HS-5 (cell line): ENCODE data around the gene WWOX.

Source experiments
- DNase-seq: peaks from one replicate; pipeline ENCODE4 v3.0.0-alpha.2; 2012; ENCODE audit warnings: low read depth

WWOX gene

DNA sequence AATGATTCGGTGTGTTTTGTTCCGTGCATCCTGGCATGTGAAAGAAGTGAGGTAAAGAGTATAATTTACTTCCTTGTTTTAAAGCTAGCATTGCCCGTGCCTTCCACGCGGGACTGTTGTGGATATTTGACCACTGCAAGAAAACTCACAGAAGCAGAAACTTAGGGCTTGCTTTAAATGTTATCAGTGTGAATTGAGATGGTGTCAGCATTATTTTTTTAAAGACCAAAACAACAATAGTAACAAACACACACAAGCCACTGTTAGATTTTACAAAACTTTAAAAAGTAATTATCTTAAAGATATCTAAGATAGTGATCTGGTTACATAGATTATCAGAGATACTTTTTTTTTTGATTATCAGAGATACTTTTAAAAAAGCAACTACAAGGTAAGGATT lies 47.4 kb downstream of the WWOX start:
- DNase-seq, result no peak

DNA sequence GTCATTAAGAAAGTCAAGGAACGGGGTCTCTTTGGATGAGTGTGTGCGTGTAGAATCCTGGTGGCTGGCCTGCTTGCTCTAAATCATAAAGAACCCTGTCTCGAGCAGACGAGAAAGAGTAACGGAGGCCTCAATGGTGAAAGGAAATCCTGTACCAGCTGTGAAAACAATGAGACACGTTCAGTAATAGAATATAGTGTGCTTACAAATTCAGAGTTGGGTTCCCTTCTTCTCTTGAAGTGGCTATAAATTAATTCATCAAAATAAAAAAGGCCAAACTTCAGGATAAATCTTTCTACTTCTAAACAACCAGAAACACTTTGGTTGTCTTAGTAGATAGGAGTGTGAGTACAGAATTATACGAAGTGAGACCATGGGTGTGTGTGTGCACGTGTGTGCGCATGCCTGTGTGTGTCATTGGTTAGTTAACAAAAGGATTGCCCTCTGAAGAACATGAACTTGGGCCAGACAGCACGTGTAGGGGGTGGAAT lies 48.5 kb downstream of the WWOX start:
- no peak for DNase-seq

DNA sequence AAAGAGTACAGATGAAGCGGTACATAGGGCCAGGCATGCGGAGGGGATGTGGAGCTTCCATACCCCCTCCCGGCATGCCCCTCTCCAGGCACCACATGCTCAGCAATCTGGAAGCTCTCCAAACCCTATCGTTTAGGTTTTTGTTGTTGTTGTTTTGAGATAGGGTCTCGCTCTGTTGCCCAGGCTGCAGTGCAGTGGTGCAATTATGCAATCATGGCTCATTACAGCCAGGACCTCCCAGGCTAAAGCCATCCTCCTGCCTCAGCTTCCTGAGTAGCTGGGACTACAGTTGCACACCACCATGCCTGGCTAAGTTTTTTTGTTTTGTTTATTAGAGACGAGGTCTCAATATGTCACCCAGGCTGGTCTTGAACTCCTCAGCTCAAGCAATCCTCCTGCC lies 50.8 kb downstream of the WWOX start:
- DNase-seq, result no peak

DNA sequence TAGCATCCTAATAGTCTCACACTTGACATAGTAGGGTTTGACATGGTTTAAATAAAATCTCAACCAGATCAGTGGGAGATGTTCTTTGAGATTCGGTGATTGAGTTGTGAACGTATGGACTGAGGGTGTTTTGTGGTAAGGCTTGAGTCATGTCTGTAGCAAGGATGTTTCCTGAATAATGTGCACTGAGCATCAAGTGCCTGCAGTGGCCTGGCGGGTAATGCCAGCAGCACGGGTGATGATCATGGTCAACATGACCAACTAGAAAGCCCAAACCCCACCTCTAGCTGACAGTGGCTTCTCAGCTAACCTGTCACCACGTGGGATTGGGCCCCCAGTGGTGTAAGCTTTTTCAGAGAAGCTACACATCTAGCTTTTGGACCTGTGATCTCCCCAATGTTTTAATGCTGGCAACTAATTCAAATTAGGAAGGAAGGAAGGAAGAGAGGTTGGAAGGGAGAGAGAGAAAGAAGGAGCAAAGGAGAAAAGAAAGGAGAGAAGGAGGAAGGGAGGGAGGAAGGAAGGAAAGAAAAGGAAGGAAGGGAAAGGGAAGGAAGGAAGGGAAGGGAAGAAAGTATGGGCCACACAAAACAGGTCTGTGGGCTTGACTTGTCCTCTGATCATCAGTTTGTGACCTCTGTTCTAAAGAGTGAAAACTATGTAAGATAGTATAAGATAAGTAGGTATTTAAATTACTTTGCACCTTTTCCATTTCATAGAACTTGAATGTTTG lies 55.4 kb downstream of the WWOX start:
- DNase-seq, result no peak

DNA sequence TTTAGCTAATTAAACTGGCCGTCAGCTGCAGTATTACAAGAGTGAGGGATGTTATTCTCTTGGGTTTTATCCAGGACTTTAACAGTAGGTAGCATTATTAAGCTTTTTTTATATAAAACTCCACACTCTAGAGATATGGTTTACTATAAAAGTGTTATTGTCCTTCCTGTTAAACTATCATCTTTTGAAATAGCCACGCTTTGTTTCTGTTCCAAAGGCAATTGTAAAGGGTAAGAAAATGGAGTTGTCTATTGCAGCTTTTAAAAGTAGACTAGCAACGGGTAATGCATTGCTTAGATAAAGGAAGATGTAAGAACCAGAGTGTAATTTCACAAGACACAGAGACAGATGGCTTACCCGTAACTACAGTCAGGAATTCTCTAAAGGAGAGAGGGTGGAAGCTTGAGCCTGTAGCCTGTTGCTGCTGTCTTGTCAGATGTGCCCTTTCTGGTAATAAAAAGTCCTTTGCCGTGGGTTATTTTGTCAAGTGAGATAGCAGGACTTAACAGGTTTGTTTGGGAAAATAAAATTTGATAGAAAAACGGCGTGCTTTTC lies 56.4 kb downstream of the WWOX start:
- no peak for DNase-seq

DNA sequence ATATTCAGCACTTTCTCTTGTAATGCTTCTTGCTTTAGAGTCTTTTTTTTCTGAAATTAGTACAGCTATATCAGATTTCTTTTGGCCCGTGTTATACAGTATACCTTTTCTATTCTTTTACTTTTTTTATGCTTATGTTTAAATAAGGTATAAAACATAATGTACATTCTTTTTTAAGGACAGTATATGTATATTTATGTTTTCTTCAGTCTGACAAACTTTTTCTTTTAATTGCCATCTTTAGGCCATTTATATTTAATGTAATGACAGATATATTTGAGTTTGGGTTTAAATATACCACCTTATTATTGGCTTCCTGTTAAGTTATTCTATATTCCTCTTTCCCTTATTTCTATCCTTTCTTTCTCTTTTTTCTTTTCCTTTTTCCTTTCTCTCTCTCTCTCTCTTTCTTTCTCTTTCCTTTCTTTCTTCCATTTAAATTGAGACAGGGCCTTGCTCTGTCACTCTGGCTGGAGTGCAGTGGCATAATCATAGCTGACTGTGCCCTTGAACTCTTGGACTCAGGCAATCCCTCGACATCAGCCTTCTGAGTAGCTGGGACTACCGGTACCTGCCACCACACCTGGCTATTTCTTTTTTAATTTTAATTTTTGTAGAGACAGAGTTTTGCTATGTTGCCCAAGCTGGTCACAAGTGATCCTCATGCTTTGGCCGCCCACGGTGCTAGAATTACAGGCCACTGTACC lies 61.7 kb downstream of the WWOX start:
- DNase-seq, result no peak

DNA sequence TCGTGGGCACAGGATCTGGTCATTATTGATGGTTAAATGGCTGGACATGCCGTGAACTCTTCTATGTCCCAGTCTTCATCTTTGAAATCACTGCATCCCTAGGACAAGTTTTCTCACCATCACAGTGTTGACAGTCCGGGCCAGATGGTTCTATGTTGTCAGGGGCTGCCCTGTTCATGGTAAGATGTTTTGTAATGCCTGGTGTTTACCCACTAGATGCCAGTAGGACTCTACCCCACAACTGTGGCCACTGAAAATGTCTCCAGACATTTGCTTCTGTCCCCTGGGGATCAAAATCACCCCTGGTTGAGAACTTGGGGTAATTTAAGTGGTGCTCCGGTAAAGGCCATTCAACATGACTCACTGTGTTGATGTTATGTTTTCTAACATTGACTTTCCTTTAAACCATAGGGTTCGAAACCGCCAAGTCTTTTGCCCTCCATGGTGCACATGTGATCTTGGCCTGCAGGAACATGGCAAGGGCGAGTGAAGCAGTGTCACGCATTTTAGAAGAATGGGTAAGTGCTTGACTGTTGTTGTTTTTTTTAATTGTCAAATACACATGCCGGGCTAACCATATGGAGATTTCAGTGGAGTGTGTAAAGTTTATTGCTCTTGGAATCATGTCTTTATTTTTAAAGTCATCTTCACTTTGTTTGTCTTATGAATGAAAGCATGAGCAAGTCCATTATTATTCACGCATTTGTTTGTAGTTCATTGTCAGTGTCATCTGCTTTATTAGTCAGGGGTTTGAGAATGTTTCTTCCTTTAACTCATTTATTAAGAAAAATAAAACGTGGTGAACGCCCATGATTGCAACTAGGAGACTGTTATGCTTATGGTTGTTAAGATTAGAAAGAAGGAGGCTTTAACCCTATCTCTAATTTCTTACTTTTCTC lies 64.6 kb downstream of the WWOX start:
- no peak for DNase-seq

DNA sequence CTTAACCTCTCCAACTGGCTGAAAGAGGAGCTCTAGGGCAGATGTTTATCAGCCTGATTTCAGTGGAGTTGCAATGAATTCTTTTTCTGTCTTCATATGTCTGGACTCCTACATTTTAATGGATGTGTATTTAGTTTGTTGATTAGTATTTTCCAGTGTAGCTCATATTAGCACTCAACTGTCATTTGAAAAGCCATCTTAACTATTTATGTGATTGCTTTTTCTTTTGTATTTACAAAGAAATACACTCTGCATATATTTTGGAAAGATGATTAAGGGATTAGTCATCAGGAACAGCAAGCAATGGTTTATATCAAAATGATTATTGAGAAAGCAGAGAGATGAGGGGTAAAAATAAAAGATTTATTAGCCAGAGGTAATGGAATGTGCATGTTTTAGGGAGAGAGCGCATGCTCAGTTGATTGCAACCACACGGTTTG lies 71.1 kb downstream of the WWOX start:
- no peak for DNase-seq

DNA sequence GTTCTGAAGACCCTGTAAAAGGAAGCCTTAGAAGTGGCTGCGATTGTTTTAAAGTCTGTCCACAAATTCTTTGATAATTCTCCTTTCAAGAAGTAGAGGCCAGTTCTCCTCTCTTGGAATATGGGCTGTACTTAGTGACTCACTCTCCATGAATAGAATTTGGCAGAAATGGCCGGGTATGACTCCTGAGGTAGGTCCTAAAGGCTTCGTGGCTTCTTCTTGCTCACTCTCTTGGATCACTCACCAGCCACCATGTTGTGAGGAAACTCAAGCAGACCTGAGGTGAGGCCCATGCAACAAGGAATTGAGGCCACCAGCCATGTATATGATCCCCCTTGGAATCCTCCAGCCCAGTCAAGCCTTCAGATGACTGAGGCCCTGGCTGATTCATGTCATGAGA lies 75.8 kb downstream of the WWOX start:
- DNase-seq, result no peak

DNA sequence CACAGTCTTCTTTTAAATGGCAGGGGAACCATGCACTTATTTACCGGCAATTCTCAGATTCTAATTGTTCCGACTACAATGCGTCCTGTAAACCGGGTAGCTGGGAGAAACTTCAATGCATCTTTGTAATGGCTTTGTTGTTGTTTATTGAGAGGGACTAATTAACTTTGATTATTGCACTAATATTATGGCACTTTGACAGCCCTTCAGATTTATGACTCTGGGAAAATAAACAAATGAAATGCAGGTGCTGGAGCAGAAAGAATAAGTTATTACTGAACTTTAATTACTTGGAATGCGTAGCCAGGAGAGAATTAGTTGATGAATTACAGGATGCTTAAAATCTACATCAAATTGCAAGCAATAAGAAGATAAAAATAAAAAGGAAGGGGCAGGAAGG lies 77.0 kb downstream of the WWOX start:
- DNase-seq, result no peak

DNA sequence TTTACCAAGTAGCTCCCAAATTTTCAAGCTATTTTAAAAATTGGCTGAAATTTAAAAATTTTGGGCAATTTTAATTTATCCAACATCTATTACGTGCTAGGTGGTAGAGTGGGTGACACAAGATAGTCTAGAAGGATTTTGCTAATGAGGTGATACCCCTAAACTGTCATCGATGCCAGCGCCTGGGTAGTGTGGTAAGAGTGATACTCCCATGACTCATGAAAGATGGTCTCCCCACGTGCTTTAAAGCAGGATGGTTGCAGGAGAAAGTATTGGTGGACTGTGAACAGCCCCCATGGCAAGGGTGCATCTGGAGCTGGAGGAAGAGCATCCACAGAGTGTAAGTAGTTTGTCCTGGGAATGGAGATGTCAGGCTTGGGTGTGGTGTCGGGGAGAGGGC lies 77.8 kb downstream of the WWOX start:
- no peak for DNase-seq

DNA sequence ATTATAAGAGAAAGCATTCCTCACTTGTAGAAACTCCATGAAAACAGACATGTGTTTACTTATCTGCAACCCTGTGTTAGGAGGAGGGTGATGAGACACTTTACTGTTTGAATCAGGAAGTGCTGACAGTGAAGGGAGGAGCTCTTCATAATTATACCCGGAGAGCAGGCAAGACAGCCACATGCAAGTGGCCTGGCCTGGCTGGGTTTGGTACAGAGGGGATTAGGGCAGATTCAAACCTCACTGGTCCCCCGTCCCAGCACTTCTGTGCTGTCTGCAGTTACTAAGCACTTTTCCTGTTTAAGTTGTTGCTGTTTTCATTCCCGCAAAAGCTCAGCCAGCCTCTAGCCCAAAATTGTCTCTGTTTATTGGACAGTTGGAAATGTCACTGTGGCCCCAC lies 78.5 kb downstream of the WWOX start:
- no peak for DNase-seq

DNA sequence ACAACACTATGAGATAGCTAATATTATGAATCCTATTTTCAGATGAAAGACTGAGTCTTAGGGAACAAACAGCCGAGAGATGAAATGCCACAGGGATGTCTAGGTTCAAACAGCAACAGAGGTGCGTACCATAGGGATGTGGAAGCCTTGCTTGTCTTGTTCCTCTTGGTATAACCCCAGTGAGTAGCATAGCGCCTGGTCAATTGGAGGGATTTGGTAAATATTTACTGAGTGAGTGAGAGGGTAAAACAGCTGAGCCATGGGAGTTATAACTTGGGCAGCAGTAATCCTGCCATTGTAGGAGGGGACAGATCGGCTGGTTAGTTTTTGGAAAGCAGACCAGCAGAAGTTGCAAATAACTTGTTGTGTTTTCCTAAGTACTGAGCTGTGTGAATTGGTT lies 80.2 kb downstream of the WWOX start:
- DNase-seq, result no peak

DNA sequence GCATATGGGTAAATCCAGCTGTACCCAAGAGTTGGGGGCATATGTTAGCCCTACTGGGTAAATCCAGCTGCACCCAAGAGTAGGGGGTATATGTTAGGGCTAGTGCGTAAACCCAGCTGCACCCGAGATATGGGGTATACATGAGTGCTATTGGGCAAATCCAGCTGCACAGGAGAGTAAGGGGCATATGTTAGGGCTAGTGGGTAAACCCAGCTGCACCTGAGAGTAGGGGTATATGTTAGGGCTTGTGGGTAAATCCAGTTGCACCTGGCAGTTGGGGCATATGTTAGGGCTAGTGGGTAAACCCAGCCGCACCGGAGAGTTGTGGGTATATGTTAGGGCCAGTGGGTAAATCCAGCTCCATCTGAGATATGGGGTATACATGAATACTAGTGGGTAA lies 80.9 kb downstream of the WWOX start:
- DNase-seq, result no peak

DNA sequence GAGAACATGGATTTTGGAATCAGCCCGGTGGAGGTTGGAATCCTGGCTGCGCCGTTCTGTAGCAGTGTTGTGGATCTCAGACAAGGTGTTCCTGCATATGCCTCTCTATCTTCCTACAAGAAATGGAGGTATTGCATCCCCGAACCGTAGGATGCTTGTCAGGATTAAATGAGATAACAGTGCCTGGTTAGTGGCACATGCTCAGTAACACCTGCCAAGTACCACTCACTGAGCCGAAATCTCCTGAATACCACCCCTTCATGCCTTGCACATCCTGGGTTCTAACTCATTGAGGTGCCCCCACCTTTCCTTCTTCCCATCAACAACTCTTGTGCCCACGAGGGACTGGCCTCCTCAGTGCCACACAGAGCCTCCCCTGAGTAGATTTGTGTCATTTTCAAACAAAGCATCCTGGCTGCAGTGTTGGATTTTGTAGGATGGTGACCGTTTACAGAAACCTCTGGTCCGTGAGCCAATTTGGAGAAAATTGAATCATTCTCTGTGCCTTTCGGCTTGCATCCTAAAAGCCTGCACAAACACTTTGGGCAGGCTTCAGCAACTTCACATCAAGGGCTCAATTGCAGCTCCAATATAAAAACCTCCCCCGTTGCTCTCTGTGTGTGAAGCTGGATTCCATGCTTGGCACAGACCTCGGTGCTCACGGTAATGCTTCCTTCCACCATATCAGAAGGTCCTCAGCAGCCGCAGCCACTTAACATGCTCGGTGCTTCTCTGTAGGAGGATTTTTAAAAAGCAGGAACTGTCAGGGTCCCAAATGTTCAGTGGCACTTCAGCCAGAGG lies 84.2 kb downstream of the WWOX start:
- DNase-seq, result no peak

DNA sequence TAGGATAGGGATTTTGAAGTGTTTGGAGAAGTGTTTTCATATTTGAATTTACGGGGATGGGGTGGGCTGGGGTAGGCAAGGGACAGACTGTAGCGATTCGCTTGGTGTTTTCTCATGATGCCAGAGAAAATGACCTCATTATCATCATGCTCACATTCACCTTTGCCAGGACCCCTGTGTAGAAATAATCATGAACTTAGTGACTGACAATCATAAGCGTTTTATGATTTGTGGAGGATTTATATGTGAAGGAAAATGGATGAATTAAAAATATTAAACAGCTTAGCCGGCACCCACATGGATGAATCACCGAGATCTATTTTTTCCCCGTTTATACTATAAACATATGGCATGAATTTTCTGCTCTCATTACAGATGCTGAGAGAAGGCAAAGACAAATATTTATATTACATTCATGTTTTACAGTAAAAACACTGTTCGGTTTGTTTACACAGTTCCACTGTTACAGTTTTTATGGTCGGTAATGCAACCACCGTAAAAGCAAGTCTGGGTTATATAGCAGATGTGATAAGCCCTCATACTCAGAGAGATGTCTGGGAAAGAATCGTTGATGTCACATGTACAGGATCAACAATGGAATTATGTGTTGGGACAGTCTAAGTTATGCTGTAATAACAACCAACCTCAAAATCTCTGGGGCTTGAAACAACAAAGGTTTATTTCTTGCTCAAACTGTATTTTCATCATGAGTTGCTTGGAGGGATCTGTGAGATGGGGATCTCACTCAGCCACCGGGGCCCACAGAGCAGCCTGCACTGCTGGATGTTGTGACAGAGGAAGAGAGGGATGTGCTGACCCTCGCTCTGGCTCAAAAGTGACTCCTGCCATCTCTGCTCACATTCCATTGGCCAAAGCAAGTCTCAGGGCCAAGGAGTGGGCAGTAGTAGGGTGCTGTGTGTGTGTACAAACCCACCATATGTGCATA lies 85.1 kb downstream of the WWOX start:
- DNase-seq, result no peak

DNA sequence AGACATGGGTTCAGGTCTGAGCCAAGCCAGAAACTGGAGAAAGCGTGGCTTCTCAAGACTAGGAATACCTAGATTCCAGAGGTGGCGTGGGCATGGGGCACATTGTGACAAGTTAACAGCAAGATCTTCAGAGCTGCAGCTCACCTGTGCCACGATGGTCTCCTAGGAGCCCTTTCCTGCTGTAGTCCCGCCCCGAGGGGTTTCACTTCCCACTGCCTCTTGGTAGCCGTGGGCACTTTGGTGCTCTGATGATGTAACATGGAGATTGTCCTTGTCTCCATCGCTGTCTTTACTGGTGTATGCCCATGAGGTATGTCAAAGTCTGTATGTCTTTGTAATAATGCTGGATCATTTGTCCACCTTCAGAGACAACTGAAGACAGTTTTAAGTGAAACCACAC lies 89.7 kb downstream of the WWOX start:
- no peak for DNase-seq

DNA sequence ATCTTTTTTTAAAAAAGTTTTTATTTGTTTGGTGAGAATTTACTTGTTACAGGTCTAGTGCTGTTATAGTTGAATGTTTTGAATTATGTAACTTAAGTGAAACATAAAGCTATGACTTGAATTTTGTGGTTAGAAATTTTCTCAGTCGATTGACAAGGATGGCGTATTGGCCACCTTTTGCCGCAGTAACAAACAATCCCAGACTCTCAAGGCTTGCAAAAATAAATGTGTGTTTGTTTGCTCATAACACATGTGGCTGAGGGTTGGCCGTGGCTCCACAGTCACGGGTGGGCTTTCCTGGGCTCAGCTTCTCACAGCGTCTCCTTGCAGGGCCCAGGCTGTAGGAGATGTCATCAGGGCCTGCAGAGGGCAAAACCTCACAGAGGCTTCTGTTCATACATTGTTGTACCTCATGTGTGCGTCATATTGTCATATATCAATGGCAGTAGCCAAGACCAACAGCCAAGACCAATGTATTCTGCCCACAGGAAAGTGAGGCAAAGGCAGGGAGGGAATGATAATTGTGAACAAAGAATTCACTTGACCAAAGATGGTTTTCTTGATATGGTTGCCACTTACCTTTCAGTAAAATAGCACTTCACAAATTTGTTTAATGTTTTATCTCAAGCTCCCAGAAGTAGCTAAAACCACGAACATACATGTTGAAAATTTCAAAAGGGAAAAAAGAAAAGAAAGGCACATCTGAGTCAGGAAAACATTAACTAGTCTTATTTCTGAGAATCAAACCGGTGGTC lies 93.5 kb downstream of the WWOX start:
- DNase-seq, result no peak

DNA sequence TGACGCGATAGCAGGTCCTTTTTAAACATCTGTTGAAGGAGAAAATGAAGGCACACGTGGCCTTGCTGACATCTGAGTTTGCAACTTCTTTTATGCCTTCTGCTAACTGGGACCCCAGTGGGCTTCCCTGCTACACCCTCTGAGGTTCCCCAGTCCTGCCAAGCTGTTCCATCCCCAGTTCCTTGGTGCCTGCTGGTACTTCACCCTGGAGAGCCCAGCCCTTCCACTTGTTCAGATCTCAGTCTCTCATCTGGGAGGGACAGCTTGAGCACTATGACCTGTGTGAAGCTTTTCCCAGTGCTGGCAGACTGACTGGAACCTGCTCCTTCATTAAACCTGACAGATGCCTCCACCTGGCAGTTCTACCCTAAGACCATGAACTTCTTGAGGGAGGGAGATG lies 95.5 kb downstream of the WWOX start:
- no peak for DNase-seq

DNA sequence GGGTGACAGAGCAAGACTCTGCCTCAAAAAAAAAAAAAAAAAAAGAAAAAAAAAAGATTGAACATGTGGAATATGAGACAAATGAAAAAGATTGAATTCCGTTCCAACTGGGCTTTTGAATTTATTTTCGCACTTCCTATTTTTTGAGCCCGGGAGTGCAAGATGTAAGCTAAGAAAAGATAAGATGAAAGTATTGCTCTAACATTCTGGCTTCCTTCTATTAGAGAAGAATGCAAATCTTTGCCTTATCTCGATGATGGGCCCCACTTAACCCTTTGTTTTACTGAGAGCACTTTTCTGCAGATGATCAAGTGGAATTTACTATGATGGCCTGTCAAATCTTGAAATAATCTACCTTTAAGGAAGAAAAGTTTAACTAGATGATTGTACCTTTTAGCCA lies 96.3 kb downstream of the WWOX start:
- DNase-seq, result no peak
